Measurements from ENCODE around the gene COX6B2.
"Not testable (repeated sequence)": the region's sequence is repeated elsewhere in the genome, so short reads cannot be mapped to it uniquely, and the experiment has no call there.

COX6B2 gene

GRCh38 chr19:55354698-55355212, at the start of gene COX6B2:
COX6B2 (minus strand) TSS chr19:55354719; CDS start chr19:55354521, 198 bp downstream.
- Histone ChIP-seq H3K4me1 (ENCODE audit: control insufficient read depth in 5 of 5, insufficient read depth in 5 of 5, low read length in 5 of 5) (peaks cover 0 to 10% (median 9%) of the 10 kb centered on the region in 5 donors), H3K9me3 (ENCODE audit: control insufficient read depth in 5 of 5, low read length in 5 of 5) (no peaks in the 10 kb centered on the region), H3K27ac (ENCODE audit: low read depth, low read length) (no peak within 1 kb of the TSS), H3K27me3 (ENCODE audit: control insufficient read depth in 5 of 5, insufficient read depth in 4 of 5, low read length in 5 of 5) (peaks cover 26 to 51% (median 42%) of the 10 kb centered on the region in 5 donors), H3K36me3 (ENCODE audit: control insufficient read depth in 5 of 5, insufficient read depth in 5 of 5, low read length in 5 of 5) (no peaks in the 10 kb centered on the region), H3K9ac (ENCODE audit: low read length in 5 of 5) (no peak within 1 kb of the TSS), H3K4me3 (ENCODE audit: low read depth in 1 of 5, low read length in 5 of 5) (peak within 1 kb of the TSS in 4 of 5 donors; percentile 2 to 57 (median 42))

- Histone ChIP-seq H3K4me1 (ENCODE audit: control insufficient read depth in 5 of 5, insufficient read depth in 5 of 5, low read length in 5 of 5) (peaks cover 0 to 17% (median 11%) of the 10 kb centered on the region in 5 donors), H3K27ac (ENCODE audit: low read depth, low read length) (no peak overlapping the region), H3K36me3 (ENCODE audit: control insufficient read depth in 5 of 5, insufficient read depth in 5 of 5, low read length in 5 of 5) (peaks cover 0 to 53% (median 41%) of the 10 kb centered on the region in 5 donors), H3K9me3 (ENCODE audit: control insufficient read depth in 5 of 5, low read length in 5 of 5) (no peaks in the 10 kb centered on the region), H3K4me3 (ENCODE audit: low read depth in 1 of 5, low read length in 5 of 5) (no peak overlapping the region), H3K27me3 (ENCODE audit: control insufficient read depth in 5 of 5, insufficient read depth in 4 of 5, low read length in 5 of 5) (no peaks in the 10 kb centered on the region), H3K9ac (ENCODE audit: low read length in 5 of 5) (no peak overlapping the region)
Observed at GRCh38 chr19:55402509-55402908, 48.0 kb upstream of the COX6B2 start.

GRCh38 chr19:55401390-55401789, 46.9 kb upstream of the COX6B2 start:
- H3K9me3 ChIP-seq (ENCODE audit: control insufficient read depth in 5 of 5, low read length in 5 of 5); H3K4me1 ChIP-seq (ENCODE audit: control insufficient read depth in 5 of 5, insufficient read depth in 5 of 5, low read length in 5 of 5); H3K27me3 ChIP-seq (ENCODE audit: control insufficient read depth in 5 of 5, insufficient read depth in 4 of 5, low read length in 5 of 5); H3K27ac ChIP-seq (ENCODE audit: low read depth, low read length); H3K9ac ChIP-seq (ENCODE audit: low read length in 5 of 5); H3K4me3 ChIP-seq (ENCODE audit: low read depth in 1 of 5, low read length in 5 of 5): not testable (repeated sequence)
- H3K36me3 ChIP-seq (ENCODE audit: control insufficient read depth in 5 of 5, insufficient read depth in 5 of 5, low read length in 5 of 5) = peaks cover 0 to 52% (median 41%) of the 10 kb centered on the region in 5 donors

- Histone ChIP-seq H3K27ac (ENCODE audit: low read depth, low read length) (no peak overlapping the region), H3K4me3 (ENCODE audit: low read depth in 1 of 5, low read length in 5 of 5) (no peak overlapping the region), H3K9ac (ENCODE audit: low read length in 5 of 5) (no peak overlapping the region), H3K27me3 (ENCODE audit: control insufficient read depth in 5 of 5, insufficient read depth in 4 of 5, low read length in 5 of 5) (no peaks in the 10 kb centered on the region), H3K36me3 (ENCODE audit: control insufficient read depth in 5 of 5, insufficient read depth in 5 of 5, low read length in 5 of 5) (peaks cover 0 to 43% (median 35%) of the 10 kb centered on the region in 5 donors), H3K4me1 (ENCODE audit: control insufficient read depth in 5 of 5, insufficient read depth in 5 of 5, low read length in 5 of 5) (no peaks in the 10 kb centered on the region), H3K9me3 (ENCODE audit: control insufficient read depth in 5 of 5, low read length in 5 of 5) (no peaks in the 10 kb centered on the region)
Observed at GRCh38 chr19:55400281-55401087, 46.0 kb upstream of the COX6B2 start.

GRCh38 chr19:55398200-55398925, 43.8 kb upstream of the COX6B2 start:
- Histone ChIP-seq H3K4me1 (ENCODE audit: control insufficient read depth in 5 of 5, insufficient read depth in 5 of 5, low read length in 5 of 5) (no peaks in the 10 kb centered on the region), H3K27me3 (ENCODE audit: control insufficient read depth in 5 of 5, insufficient read depth in 4 of 5, low read length in 5 of 5) (no peaks in the 10 kb centered on the region), H3K9me3 (ENCODE audit: control insufficient read depth in 5 of 5, low read length in 5 of 5) (no peaks in the 10 kb centered on the region), H3K36me3 (ENCODE audit: control insufficient read depth in 5 of 5, insufficient read depth in 5 of 5, low read length in 5 of 5) (peaks cover 0 to 29% (median 26%) of the 10 kb centered on the region in 5 donors), H3K4me3 (ENCODE audit: low read depth in 1 of 5, low read length in 5 of 5) (no peak overlapping the region), H3K9ac (ENCODE audit: low read length in 5 of 5) (no peak overlapping the region), H3K27ac (ENCODE audit: low read depth, low read length) (no peak overlapping the region)

GRCh38 chr19:55392820-55393761, 38.6 kb upstream of the COX6B2 start:
- no peak overlapping the region for H3K4me3 ChIP-seq (ENCODE audit: low read depth in 1 of 5, low read length in 5 of 5)
- peaks cover 0 to 39% (median 37%) of the 10 kb centered on the region in 5 donors for H3K36me3 ChIP-seq (ENCODE audit: control insufficient read depth in 5 of 5, insufficient read depth in 5 of 5, low read length in 5 of 5)
- no peak overlapping the region for H3K27ac ChIP-seq (ENCODE audit: low read depth, low read length)
- peaks cover 0 to 22% (median 15%) of the 10 kb centered on the region in 5 donors for H3K4me1 ChIP-seq (ENCODE audit: control insufficient read depth in 5 of 5, insufficient read depth in 5 of 5, low read length in 5 of 5)
- H3K9ac ChIP-seq (ENCODE audit: low read length in 5 of 5) = no peak overlapping the region
- no peaks in the 10 kb centered on the region for H3K9me3 ChIP-seq (ENCODE audit: control insufficient read depth in 5 of 5, low read length in 5 of 5)
- H3K27me3 ChIP-seq (ENCODE audit: control insufficient read depth in 5 of 5, insufficient read depth in 4 of 5, low read length in 5 of 5) = no peaks in the 10 kb centered on the region

- Histone ChIP-seq H3K27ac (ENCODE audit: low read depth, low read length) (no peak overlapping the region), H3K9ac (ENCODE audit: low read length in 5 of 5) (no peak overlapping the region), H3K9me3 (ENCODE audit: control insufficient read depth in 5 of 5, low read length in 5 of 5) (no peaks in the 10 kb centered on the region), H3K27me3 (ENCODE audit: control insufficient read depth in 5 of 5, insufficient read depth in 4 of 5, low read length in 5 of 5) (no peaks in the 10 kb centered on the region), H3K4me1 (ENCODE audit: control insufficient read depth in 5 of 5, insufficient read depth in 5 of 5, low read length in 5 of 5) (peaks cover 8 to 33% (median 26%) of the 10 kb centered on the region in 5 donors), H3K4me3 (ENCODE audit: low read depth in 1 of 5, low read length in 5 of 5) (no peak overlapping the region), H3K36me3 (ENCODE audit: control insufficient read depth in 5 of 5, insufficient read depth in 5 of 5, low read length in 5 of 5) (peaks cover 0 to 51% (median 48%) of the 10 kb centered on the region in 5 donors)
Observed at GRCh38 chr19:55391702-55392615, 37.4 kb upstream of the COX6B2 start.

GRCh38 chr19:55391191-55391670, 36.7 kb upstream of the COX6B2 start:
- Histone ChIP-seq H3K36me3 (ENCODE audit: control insufficient read depth in 5 of 5, insufficient read depth in 5 of 5, low read length in 5 of 5) (peaks cover 0 to 52% (median 48%) of the 10 kb centered on the region in 5 donors), H3K4me1 (ENCODE audit: control insufficient read depth in 5 of 5, insufficient read depth in 5 of 5, low read length in 5 of 5) (peaks cover 10 to 41% (median 33%) of the 10 kb centered on the region in 5 donors), H3K4me3 (ENCODE audit: low read depth in 1 of 5, low read length in 5 of 5) (no peak overlapping the region), H3K27me3 (ENCODE audit: control insufficient read depth in 5 of 5, insufficient read depth in 4 of 5, low read length in 5 of 5) (no peaks in the 10 kb centered on the region), H3K9ac (ENCODE audit: low read length in 5 of 5) (no peak overlapping the region), H3K27ac (ENCODE audit: low read depth, low read length) (no peak overlapping the region), H3K9me3 (ENCODE audit: control insufficient read depth in 5 of 5, low read length in 5 of 5) (no peaks in the 10 kb centered on the region)

Data from subcutaneous abdominal adipose tissue (tissue), 5 donors.